ENCODE measurements around the gene FBXO28. TPM values are rescaled to one million over a fixed set of nuclear protein-coding genes. Genes with fewer than 3 reads are reported as not detected.

The FBXO28 gene
- total RNA-seq, 1 donor from 2014 or later = 26.3 TPM

DNA sequence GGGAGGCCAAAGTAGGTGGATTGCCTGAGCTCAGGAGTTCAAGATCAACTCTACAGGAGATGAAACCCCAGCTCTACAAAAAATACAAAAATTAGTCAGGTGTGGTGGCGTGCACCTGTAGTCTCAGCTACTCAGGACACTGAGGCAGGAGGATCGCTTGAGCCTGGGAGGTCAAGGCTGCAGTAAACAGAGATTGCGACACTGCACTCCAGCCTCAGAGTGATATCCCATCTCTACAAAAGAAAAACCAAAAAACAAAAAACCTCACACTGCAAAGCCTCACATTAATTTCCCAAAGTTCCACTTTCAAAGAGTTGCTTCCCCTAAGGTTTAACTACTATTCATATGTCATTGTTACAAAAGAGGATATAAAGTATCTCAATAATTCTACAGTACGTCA, 29.0 kb upstream of the FBXO28 start:
- no peaks in the 10 kb centered on the region for H3K4me1 Mint-ChIP-seq
- DNase-seq = no peak
- H3K36me3 Mint-ChIP-seq (ENCODE audit: low read depth) = no peaks in the 10 kb centered on the region
- intact Hi-C loops (cut with micrococcal nuclease) = no loop called here
- H3K27me3 Mint-ChIP-seq = peaks cover 21% of the 10 kb centered on the region
- H3K4me3 Mint-ChIP-seq = no peak overlapping the region
- no peaks in the 10 kb centered on the region for H3K9me3 Mint-ChIP-seq
- no peak overlapping the region for H3K27ac Mint-ChIP-seq

GRCh38 chr1:224085421-224086108, 28.3 kb upstream of the FBXO28 start:
- Mint-ChIP-seq H3K27me3 (peaks cover 26% of the 10 kb centered on the region), H3K36me3 (ENCODE audit: low read depth) (no peaks in the 10 kb centered on the region), H3K4me1 (no peaks in the 10 kb centered on the region), H3K9me3 (no peaks in the 10 kb centered on the region), H3K4me3 (no peak overlapping the region), H3K27ac (no peak overlapping the region)
- intact Hi-C loops (cut with micrococcal nuclease) = no loop called here
- no peak for DNase-seq

- H3K9me3 Mint-ChIP-seq = no peaks in the 10 kb centered on the region
- intact Hi-C loops (cut with micrococcal nuclease) = no loop called here
- no peak overlapping the region for H3K4me3 Mint-ChIP-seq
- no peak overlapping the region for H3K27ac Mint-ChIP-seq
- no peak for DNase-seq
- H3K27me3 Mint-ChIP-seq = peaks cover 26% of the 10 kb centered on the region
- no peaks in the 10 kb centered on the region for H3K4me1 Mint-ChIP-seq
- H3K36me3 Mint-ChIP-seq (ENCODE audit: low read depth) = no peaks in the 10 kb centered on the region
Observed at GRCh38 chr1:224087286-224087794, 26.6 kb upstream of the FBXO28 start.

DNA sequence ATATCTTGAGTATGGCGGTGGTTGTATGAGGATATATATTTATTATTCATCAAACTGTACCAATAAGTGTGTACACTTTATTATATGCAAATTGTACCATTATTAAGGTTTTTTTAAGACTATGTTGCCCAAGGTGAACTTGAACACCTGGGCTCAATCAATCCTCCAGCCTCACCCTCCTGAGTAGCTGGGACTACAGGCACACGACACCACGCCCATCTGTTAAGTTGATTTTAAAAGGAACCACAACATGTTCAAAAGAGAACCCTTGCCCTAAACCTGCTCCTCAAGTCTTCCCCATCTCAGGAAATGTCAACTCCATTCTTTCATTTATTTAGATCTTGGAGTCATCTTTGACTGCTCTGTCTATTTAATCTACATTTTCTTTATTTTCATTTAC, 24.3 kb upstream of the FBXO28 start:
- intact Hi-C loops (cut with micrococcal nuclease) = no loop called here
- Mint-ChIP-seq H3K9me3 (no peaks in the 10 kb centered on the region), H3K27ac (no peak overlapping the region)

GRCh38 chr1:224090116-224090515, 23.8 kb upstream of the FBXO28 start:
- intact Hi-C loops (cut with micrococcal nuclease) = no loop called here
- DNase-seq = no peak
- H3K27ac Mint-ChIP-seq = no peak overlapping the region
- H3K36me3 Mint-ChIP-seq (ENCODE audit: low read depth) = no peaks in the 10 kb centered on the region
- H3K4me1 Mint-ChIP-seq = no peaks in the 10 kb centered on the region
- H3K27me3 Mint-ChIP-seq = peaks cover 25% of the 10 kb centered on the region
- no peaks in the 10 kb centered on the region for H3K9me3 Mint-ChIP-seq
- no peak overlapping the region for H3K4me3 Mint-ChIP-seq

More for the DNA sequence above, 24.3 kb upstream of the FBXO28 start:
- H3K36me3 Mint-ChIP-seq (ENCODE audit: low read depth) = no peaks in the 10 kb centered on the region
- H3K4me3 Mint-ChIP-seq = no peak overlapping the region
- peaks cover 25% of the 10 kb centered on the region for H3K27me3 Mint-ChIP-seq
- DNase-seq = no peak
- H3K4me1 Mint-ChIP-seq = no peaks in the 10 kb centered on the region

- Mint-ChIP-seq H3K9me3 (no peaks in the 10 kb centered on the region), H3K4me3 (no peak overlapping the region), H3K4me1 (no peaks in the 10 kb centered on the region), H3K27ac (no peak overlapping the region), H3K36me3 (ENCODE audit: low read depth) (no peaks in the 10 kb centered on the region), H3K27me3 (peaks cover 30% of the 10 kb centered on the region)
- intact Hi-C loops (cut with micrococcal nuclease) = no loop called here
- DNase-seq = no peak
Observed at GRCh38 chr1:224092111-224092510, 21.8 kb upstream of the FBXO28 start.

DNA sequence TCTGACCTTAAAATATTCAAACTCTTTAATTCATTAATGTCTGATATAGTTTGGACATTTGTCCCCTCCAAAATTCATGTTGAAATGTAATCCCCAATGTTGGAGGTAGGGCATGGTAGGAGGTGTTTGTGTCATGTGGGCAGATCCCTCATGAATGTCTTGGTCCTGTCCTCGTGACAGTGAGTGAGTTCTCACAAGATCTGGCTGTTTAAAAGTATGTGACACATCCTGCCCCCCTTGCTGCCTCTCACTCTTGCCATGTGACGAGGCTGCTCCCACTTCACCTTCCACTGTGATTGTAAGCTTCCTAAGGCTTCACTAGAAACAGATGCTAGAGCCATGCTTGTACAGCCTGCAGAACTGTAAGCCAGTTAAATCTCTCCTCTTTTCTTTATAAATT, 21.3 kb upstream of the FBXO28 start:
- H3K36me3 Mint-ChIP-seq (ENCODE audit: low read depth) = no peaks in the 10 kb centered on the region
- intact Hi-C loops (cut with micrococcal nuclease) = no loop called here
- no peak overlapping the region for H3K27ac Mint-ChIP-seq
- peaks cover 28% of the 10 kb centered on the region for H3K27me3 Mint-ChIP-seq
- no peaks in the 10 kb centered on the region for H3K4me1 Mint-ChIP-seq
- H3K9me3 Mint-ChIP-seq = no peaks in the 10 kb centered on the region
- H3K4me3 Mint-ChIP-seq = no peak overlapping the region
- no peak for DNase-seq

GRCh38 chr1:224095339-224095738, 18.6 kb upstream of the FBXO28 start:
- H3K9me3 Mint-ChIP-seq = no peaks in the 10 kb centered on the region

GRCh38 chr1:224095867-224096266, 18.0 kb upstream of the FBXO28 start:
- Mint-ChIP-seq H3K36me3 (ENCODE audit: low read depth) (no peaks in the 10 kb centered on the region), H3K4me1 (no peaks in the 10 kb centered on the region), H3K27me3 (peaks cover 17% of the 10 kb centered on the region), H3K27ac (no peak overlapping the region), H3K4me3 (no peak overlapping the region), H3K9me3 (no peaks in the 10 kb centered on the region)
- intact Hi-C loops (cut with micrococcal nuclease) = no loop called here
- DNase-seq = no peak

More at GRCh38 chr1:224095339-224095738, 18.6 kb upstream of the FBXO28 start:
- Mint-ChIP-seq H3K4me1 (no peaks in the 10 kb centered on the region), H3K27ac (no peak overlapping the region), H3K4me3 (no peak overlapping the region), H3K36me3 (ENCODE audit: low read depth) (no peaks in the 10 kb centered on the region), H3K27me3 (peaks cover 19% of the 10 kb centered on the region)
- intact Hi-C loops (cut with micrococcal nuclease) = no loop called here
- DNase-seq = no peak

DNA sequence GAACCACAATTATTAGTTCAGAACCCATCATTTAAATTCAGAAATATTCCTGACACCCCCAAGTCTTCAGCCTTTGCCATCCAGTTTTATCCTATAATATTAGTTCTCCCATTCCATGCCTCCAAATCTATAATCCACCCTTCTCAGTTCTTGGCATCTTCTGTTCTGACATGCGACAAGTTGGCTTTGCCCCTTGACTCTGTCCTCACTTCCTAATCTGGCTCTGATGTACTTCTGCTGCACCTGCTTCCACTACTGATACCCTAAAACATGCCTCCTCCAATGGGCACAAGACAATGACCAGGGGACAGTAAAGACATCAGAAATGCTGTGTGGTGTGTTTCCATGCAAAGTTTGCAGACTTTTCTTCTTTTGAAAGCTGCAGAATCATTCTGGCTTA, 17.1 kb upstream of the FBXO28 start:
- no peak for DNase-seq
- intact Hi-C loops (cut with micrococcal nuclease) = no loop called here
- H3K4me3 Mint-ChIP-seq = no peak overlapping the region
- H3K9me3 Mint-ChIP-seq = no peaks in the 10 kb centered on the region
- no peak overlapping the region for H3K27ac Mint-ChIP-seq
- H3K27me3 Mint-ChIP-seq = peaks cover 14% of the 10 kb centered on the region
- H3K4me1 Mint-ChIP-seq = no peaks in the 10 kb centered on the region
- no peaks in the 10 kb centered on the region for H3K36me3 Mint-ChIP-seq (ENCODE audit: low read depth)

DNA sequence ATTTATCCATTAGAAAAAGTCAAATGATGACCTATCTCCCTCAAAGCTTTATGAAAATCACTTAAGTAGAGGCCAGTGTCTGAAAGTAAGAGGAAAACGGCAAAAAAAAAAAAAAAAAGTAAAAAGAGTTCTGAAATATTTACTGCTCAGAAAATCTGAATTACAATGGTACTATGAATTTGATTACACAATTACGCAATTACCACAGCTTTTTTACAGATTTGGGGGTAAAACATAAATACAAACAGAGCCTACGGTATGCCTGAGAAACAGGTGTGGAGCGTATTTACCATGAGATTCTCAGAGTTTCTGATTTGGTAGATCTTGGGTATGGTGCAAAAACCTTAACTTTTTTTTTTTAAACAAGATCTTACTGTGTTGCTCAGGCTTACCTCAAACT, 15.9 kb upstream of the FBXO28 start:
- no peak for DNase-seq
- Mint-ChIP-seq H3K27ac (no peak overlapping the region), H3K27me3 (peaks cover 16% of the 10 kb centered on the region), H3K4me3 (no peak overlapping the region), H3K9me3 (no peaks in the 10 kb centered on the region), H3K4me1 (no peaks in the 10 kb centered on the region), H3K36me3 (ENCODE audit: low read depth) (no peaks in the 10 kb centered on the region)
- intact Hi-C loops (cut with micrococcal nuclease) = no loop called here

DNA sequence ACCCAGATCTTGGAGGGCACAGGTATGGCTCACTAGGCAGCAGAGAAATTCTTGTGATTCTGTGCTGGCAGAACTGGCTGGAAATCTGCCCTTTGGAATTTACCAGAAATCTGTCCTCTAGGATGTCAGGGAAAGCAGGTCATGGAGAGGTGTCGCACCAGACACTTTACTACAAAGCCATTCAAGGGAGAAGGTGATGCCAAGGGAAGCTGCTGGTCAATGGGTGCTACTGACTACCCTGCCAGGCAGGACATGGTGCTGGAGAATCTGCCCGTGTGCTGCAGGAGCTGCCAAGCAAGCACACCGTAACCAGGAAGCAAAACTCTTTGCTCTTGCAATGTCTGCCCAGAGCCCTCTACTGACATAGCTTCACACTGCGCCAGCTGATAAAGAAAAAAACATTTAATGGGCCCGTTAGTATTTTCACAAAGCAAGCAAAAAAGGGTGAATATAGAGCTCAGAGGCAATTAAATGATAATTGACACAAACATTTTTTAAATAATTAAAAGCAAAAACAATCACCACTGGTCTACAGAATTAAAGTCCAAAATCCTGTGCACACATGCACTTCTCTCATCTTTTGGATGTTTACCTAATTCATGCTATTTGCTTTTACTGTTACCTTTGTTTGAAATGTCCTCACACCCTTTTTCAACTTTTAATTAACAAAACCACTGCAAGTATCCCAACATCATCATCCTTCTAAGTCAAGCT, 7.2 kb upstream of the FBXO28 start:
- no peaks in the 10 kb centered on the region for H3K9me3 Mint-ChIP-seq

DNA sequence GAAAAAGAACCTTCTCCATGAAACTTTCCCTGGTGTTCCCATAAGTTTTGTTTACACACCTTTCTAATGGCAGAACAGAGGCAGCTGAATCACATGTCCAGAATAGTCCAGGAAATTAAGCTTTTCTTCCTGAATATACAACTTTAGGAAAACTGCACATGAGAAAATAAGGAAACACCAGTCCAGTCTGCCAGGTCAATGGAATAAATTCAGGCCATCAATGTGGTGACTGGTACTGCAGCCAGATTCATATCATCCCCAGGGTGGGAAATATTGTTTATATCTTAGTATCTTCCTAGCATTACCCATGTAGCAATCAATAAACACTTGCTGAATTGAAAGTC, 6.7 kb upstream of the FBXO28 start:
- no peaks in the 10 kb centered on the region for H3K36me3 Mint-ChIP-seq (ENCODE audit: low read depth)
- H3K9me3 Mint-ChIP-seq = no peaks in the 10 kb centered on the region
- peaks cover 7% of the 10 kb centered on the region for H3K4me1 Mint-ChIP-seq
- intact Hi-C loops (cut with micrococcal nuclease) = no loop called here
- H3K27ac Mint-ChIP-seq = no peak overlapping the region
- no peak overlapping the region for H3K4me3 Mint-ChIP-seq
- H3K27me3 Mint-ChIP-seq = peaks cover 47% of the 10 kb centered on the region
- DNase-seq = no peak

More for the DNA sequence above, 7.2 kb upstream of the FBXO28 start:
- H3K27me3 Mint-ChIP-seq = peaks cover 47% of the 10 kb centered on the region
- peak overlapping the region; percentile 12 for H3K27ac Mint-ChIP-seq
- H3K4me3 Mint-ChIP-seq = no peak overlapping the region
- DNase-seq = peak; percentile 70
- intact Hi-C loops (cut with micrococcal nuclease) = no loop called here
- H3K36me3 Mint-ChIP-seq (ENCODE audit: low read depth) = no peaks in the 10 kb centered on the region
- H3K4me1 Mint-ChIP-seq = peaks cover 7% of the 10 kb centered on the region

- no peak for DNase-seq
- H3K27me3 Mint-ChIP-seq = peaks cover 39% of the 10 kb centered on the region
Observed at GRCh38 chr1:224108991-224109390, 4.9 kb upstream of the FBXO28 start.

More at GRCh38 chr1:224108991-224109390, 4.9 kb upstream of the FBXO28 start:
- Mint-ChIP-seq H3K4me1 (peaks cover 13% of the 10 kb centered on the region), H3K27ac (no peak overlapping the region), H3K4me3 (no peak overlapping the region), H3K36me3 (ENCODE audit: low read depth) (no peaks in the 10 kb centered on the region), H3K9me3 (no peaks in the 10 kb centered on the region)
- intact Hi-C loops (cut with micrococcal nuclease) = no loop called here
